ENCODE measurements around the gene GSS. TPM values are rescaled to one million over a fixed set of nuclear protein-coding genes. Genes with fewer than 3 reads are reported as not detected.

The GSS gene
- total RNA-seq, 1 experiment from 2014 or later = 110 TPM

DNA sequence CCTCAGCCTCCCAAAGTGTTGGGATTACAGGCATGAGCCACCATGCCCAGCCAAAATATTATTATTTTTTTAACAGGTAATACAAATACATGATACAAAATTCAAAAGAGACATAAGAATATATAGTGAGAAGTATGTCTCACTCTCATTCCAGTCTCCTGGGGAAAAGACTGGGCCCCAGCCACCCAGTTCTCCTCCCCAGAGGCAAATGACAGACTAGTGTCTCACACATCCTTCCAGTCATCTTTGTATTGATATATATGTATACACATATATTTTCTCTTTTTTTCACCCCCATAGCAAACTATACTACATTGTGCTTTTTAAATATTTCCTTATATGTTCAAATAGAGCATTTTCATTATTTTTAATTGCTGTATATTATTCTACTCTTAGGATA is 8.3 kb downstream of the GSS start:
- Mint-ChIP-seq H3K36me3 (ENCODE audit: insufficient read depth, unreplicated experiment) (peaks cover 31% of the 10 kb centered on the region), H3K4me1 (ENCODE audit: low read depth, unreplicated experiment) (peaks cover 18% of the 10 kb centered on the region), H3K27me3 (ENCODE audit: unreplicated experiment) (no peaks in the 10 kb centered on the region), H3K4me3 (ENCODE audit: low read depth, unreplicated experiment) (no peak overlapping the region), H3K9me3 (ENCODE audit: low read depth, unreplicated experiment) (no peaks in the 10 kb centered on the region), H3K27ac (ENCODE audit: unreplicated experiment) (no peak overlapping the region)
- CTCF ChIA-PET = no interaction called here
- TF ChIP-seq, protein P1, sequence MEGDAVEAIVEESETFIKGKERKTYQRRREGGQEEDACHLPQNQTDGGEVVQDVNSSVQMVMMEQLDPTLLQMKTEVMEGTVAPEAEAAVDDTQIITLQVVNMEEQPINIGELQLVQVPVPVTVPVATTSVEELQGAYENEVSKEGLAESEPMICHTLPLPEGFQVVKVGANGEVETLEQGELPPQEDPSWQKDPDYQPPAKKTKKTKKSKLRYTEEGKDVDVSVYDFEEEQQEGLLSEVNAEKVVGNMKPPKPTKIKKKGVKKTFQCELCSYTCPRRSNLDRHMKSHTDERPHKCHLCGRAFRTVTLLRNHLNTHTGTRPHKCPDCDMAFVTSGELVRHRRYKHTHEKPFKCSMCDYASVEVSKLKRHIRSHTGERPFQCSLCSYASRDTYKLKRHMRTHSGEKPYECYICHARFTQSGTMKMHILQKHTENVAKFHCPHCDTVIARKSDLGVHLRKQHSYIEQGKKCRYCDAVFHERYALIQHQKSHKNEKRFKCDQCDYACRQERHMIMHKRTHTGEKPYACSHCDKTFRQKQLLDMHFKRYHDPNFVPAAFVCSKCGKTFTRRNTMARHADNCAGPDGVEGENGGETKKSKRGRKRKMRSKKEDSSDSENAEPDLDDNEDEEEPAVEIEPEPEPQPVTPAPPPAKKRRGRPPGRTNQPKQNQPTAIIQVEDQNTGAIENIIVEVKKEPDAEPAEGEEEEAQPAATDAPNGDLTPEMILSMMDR (IDR thresholded peaks at IDR 0.05; ENCODE audit: unreplicated experiment) = no peak
- no peak for DNase-seq
- intact Hi-C loops (cut with micrococcal nuclease; ENCODE audit: unreplicated experiment) = no loop called here
- no TSS peak for BruUV-seq (replicated peaks)

DNA sequence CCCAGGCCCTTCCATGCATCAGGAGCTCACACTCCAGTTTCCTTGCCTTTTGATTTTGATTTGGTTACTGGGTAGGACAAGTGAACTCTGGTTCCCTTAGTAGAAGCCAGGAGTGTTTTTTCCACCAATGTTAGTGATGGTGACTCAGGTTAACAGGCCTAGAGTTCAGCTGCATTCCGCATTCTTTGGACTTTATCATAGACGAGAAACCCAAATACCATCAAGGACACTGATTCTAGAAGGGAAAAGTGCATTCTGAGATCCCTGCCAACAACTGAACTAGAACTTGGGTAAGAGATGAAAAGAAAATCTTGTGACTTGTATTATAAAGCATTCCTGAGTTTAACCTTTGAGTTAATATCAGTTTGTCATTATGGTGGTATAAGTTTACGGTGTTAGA is 8.9 kb downstream of the GSS start:
- intact Hi-C loops (cut with micrococcal nuclease; ENCODE audit: unreplicated experiment) = no loop called here
- peaks cover 18% of the 10 kb centered on the region for H3K4me1 Mint-ChIP-seq (ENCODE audit: low read depth, unreplicated experiment)
- BruUV-seq (replicated peaks) = no TSS peak
- H3K27ac Mint-ChIP-seq (ENCODE audit: unreplicated experiment) = no peak overlapping the region
- TF ChIP-seq, protein P1 (IDR thresholded peaks at IDR 0.05; ENCODE audit: unreplicated experiment) = no peak
- no peak overlapping the region for H3K4me3 Mint-ChIP-seq (ENCODE audit: low read depth, unreplicated experiment)
- CTCF ChIA-PET = interaction anchor here (0.6 kb wide), 2 partner anchors 43 to 59 kb away, joined by 3 to 7 read pairs; no protein-coding TSS in a partner anchor
- DNase-seq = no peak
- H3K36me3 Mint-ChIP-seq (ENCODE audit: insufficient read depth, unreplicated experiment) = peaks cover 31% of the 10 kb centered on the region
- H3K27me3 Mint-ChIP-seq (ENCODE audit: unreplicated experiment) = no peaks in the 10 kb centered on the region
- no peaks in the 10 kb centered on the region for H3K9me3 Mint-ChIP-seq (ENCODE audit: low read depth, unreplicated experiment)

DNA sequence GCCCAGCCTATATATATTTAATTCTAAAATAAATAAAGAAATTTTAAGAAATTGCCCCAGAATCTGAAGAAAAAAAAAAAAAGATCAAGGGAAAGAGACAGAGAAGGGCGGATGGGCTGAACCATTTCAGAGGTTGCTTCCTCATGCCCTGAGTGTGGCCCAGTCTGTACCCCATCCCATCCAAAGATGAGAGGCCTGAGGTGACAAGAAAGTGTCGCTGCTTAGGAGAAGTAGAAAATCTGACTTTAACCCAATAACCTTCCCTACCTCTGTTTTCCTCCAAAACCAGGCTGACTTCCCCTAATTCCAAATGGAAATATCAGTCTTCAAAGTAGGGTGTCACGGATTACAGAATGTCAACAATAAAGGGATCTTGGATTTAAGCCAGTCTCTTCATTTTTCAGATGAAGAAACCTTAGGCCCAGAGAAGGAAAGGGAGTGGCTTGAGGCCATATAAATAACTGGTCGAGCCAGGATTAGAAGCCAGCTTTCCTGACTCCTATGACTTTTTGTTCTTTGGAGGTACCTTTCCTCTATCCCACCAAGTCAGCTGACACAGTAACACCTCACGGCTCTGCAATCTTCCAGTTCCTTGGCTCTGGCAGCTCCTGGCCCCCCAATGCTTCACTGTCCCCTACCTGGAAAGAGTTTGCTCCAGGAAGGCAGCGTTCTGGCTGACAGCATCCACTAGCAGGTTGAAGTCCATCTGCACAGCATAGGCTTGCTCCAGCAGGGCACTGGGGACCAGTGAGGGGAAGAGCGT is 10.1 kb downstream of the GSS start:
- H3K4me1 Mint-ChIP-seq (ENCODE audit: low read depth, unreplicated experiment) = peaks cover 18% of the 10 kb centered on the region
- no peaks in the 10 kb centered on the region for H3K27me3 Mint-ChIP-seq (ENCODE audit: unreplicated experiment)
- H3K36me3 Mint-ChIP-seq (ENCODE audit: insufficient read depth, unreplicated experiment) = peaks cover 37% of the 10 kb centered on the region
- no peak for DNase-seq
- no peak overlapping the region for H3K27ac Mint-ChIP-seq (ENCODE audit: unreplicated experiment)
- no peaks in the 10 kb centered on the region for H3K9me3 Mint-ChIP-seq (ENCODE audit: low read depth, unreplicated experiment)
- H3K4me3 Mint-ChIP-seq (ENCODE audit: low read depth, unreplicated experiment) = no peak overlapping the region
- intact Hi-C loops (cut with micrococcal nuclease; ENCODE audit: unreplicated experiment) = no loop called here
- TF ChIP-seq, protein P1 (IDR thresholded peaks at IDR 0.05; ENCODE audit: unreplicated experiment) = no peak
- CTCF ChIA-PET = interaction anchor here (0.6 kb wide), 1 partner anchor 368 kb away, joined by 3 read pairs; no protein-coding TSS in a partner anchor
- no TSS peak for BruUV-seq (replicated peaks)

DNA sequence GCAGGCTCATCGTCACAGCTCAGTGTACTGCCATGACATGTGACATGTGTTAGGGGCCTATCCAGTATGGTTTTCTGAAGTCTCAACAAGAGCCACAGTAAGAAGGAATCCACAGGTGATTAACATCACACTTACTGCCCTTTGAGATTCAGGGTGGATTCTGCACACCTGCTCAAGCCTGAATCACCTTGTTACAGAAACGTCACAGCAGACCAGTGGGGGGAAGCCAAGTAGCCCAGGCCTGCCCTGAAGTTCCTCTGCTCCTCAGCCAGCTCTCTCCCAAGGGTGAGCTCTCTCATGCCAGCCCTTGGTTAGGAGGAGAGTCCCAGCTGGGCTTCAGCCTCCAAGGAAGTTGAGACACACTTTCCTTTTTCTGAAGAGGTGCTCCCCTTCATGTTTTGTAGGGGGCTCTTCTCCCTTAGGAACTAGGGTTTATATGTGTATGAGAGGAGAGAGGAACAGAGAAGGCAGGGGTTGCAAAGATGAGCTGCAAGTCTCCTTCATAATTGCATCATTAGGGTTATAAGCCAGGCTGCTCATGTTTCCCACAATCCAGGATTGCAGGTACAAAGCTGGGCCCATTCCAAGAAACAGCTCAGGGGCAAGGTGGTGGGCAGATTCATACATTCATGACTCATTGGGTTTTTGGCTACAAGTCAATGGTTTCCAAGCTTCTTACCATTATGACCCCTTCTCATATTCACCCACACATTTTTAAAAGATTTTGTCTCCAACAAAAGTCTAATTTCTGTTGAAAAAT is 11.6 kb downstream of the GSS start:
- CTCF ChIA-PET = interaction anchor here (0.5 to 1.6 kb wide), 4 partner anchors 68 to 491 kb away, joined by 3 to 5 read pairs (median 4); partner anchors contain the start of gene ACSS2
- H3K27ac Mint-ChIP-seq (ENCODE audit: unreplicated experiment) = peak overlapping the region; percentile 36
- H3K9me3 Mint-ChIP-seq (ENCODE audit: low read depth, unreplicated experiment) = no peaks in the 10 kb centered on the region
- intact Hi-C loops (cut with micrococcal nuclease; ENCODE audit: unreplicated experiment) = no loop called here
- no peak overlapping the region for H3K4me3 Mint-ChIP-seq (ENCODE audit: low read depth, unreplicated experiment)
- no peaks in the 10 kb centered on the region for H3K27me3 Mint-ChIP-seq (ENCODE audit: unreplicated experiment)
- H3K36me3 Mint-ChIP-seq (ENCODE audit: insufficient read depth, unreplicated experiment) = peaks cover 24% of the 10 kb centered on the region
- DNase-seq = no peak
- no TSS peak for BruUV-seq (replicated peaks)
- H3K4me1 Mint-ChIP-seq (ENCODE audit: low read depth, unreplicated experiment) = peaks cover 18% of the 10 kb centered on the region
- TF ChIP-seq, protein P1 (IDR thresholded peaks at IDR 0.05; ENCODE audit: unreplicated experiment) = no peak
